Measurements from ENCODE around the gene NUTF2.
A peak's percentile ranks its signal among the peaks of the same experiment; 100 is the strongest.

The NUTF2 gene

DNA sequence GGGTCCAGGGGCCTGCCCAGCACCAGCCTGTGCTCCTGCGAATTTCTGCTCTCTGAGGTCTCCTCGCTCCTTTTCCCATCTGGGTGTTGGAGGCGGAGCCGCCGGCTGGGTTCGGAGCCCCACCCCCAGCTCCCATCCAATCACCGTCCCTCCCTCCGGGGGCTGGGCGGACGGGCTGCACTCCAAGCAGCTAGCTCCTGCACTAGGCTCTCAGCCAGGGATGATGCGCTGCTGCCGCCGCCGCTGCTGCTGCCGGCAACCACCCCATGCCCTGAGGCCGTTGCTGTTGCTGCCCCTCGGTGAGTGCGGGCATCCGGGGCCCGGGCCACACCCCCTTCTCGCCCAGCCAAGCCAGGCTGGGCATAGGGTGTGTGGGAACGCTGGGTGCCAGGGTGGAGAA is 38.0 kb downstream of the NUTF2 start, which contains the start of gene NRN1L:
NRN1L (plus strand) TSS at position 202 of the 400 bp plus-strand sequence; CDS start at position 221, 19 bp downstream.
- Mint-ChIP-seq H3K36me3 (ENCODE audit: low read depth) (peaks cover 10% of the 10 kb centered on the region), H3K27me3 (ENCODE audit: low read depth, poor library complexity) (no peaks in the 10 kb centered on the region), H3K9me3 (no peaks in the 10 kb centered on the region), H3K4me3 (no peak within 1 kb of the TSS), H3K27ac (peak within 1 kb of the TSS; percentile 79), H3K4me1 (peaks cover 16% of the 10 kb centered on the region)
- TF ChIP-seq, protein P1, sequence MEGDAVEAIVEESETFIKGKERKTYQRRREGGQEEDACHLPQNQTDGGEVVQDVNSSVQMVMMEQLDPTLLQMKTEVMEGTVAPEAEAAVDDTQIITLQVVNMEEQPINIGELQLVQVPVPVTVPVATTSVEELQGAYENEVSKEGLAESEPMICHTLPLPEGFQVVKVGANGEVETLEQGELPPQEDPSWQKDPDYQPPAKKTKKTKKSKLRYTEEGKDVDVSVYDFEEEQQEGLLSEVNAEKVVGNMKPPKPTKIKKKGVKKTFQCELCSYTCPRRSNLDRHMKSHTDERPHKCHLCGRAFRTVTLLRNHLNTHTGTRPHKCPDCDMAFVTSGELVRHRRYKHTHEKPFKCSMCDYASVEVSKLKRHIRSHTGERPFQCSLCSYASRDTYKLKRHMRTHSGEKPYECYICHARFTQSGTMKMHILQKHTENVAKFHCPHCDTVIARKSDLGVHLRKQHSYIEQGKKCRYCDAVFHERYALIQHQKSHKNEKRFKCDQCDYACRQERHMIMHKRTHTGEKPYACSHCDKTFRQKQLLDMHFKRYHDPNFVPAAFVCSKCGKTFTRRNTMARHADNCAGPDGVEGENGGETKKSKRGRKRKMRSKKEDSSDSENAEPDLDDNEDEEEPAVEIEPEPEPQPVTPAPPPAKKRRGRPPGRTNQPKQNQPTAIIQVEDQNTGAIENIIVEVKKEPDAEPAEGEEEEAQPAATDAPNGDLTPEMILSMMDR (IDR thresholded peaks at IDR 0.05): no peak
- DNase-seq: peak; percentile 91

DNA sequence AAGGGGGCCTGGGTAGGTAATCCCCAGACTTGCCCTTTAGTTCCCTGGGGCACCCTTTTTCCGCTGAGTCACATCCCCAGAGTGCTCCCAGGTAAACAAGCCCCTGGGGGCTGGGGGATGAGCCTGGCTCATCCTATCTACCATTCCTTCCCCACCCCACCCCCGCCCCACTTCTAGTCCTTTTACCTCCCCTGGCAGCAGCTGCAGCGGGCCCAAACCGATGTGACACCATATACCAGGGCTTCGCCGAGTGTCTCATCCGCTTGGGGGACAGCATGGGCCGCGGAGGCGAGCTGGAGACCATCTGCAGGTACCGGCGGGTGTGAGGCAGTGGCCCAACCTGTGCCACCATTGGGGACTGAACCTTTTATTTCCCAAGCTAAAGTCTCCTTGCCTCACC is 38.8 kb downstream of the NUTF2 start:
- TF ChIP-seq, protein P1 (IDR thresholded peaks at IDR 0.05): no peak
- Mint-ChIP-seq H3K27ac (no peak overlapping the region), H3K27me3 (ENCODE audit: low read depth, poor library complexity) (no peaks in the 10 kb centered on the region), H3K4me3 (no peak overlapping the region), H3K4me1 (peaks cover 18% of the 10 kb centered on the region), H3K36me3 (ENCODE audit: low read depth) (peaks cover 10% of the 10 kb centered on the region), H3K9me3 (no peaks in the 10 kb centered on the region)
- no peak for DNase-seq

DNA sequence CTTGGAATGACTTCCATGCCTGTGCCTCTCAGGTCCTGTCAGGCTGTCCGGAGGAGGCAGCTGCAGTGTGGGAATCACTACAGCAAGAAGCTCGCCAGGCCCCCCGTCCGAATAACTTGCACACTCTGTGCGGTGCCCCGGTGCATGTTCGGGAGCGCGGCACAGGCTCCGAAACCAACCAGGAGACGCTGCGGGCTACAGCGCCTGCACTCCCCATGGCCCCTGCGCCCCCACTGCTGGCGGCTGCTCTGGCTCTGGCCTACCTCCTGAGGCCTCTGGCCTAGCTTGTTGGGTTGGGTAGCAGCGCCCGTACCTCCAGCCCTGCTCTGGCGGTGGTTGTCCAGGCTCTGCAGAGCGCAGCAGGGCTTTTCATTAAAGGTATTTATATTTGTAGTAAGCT is 39.2 kb downstream of the NUTF2 start:
- TF ChIP-seq, protein P1 (IDR thresholded peaks at IDR 0.05): no peak
- Mint-ChIP-seq H3K36me3 (ENCODE audit: low read depth) (peaks cover 10% of the 10 kb centered on the region), H3K27me3 (ENCODE audit: low read depth, poor library complexity) (no peaks in the 10 kb centered on the region), H3K4me3 (no peak overlapping the region), H3K9me3 (no peaks in the 10 kb centered on the region), H3K4me1 (peaks cover 21% of the 10 kb centered on the region), H3K27ac (no peak overlapping the region)
- DNase-seq: no peak

DNA sequence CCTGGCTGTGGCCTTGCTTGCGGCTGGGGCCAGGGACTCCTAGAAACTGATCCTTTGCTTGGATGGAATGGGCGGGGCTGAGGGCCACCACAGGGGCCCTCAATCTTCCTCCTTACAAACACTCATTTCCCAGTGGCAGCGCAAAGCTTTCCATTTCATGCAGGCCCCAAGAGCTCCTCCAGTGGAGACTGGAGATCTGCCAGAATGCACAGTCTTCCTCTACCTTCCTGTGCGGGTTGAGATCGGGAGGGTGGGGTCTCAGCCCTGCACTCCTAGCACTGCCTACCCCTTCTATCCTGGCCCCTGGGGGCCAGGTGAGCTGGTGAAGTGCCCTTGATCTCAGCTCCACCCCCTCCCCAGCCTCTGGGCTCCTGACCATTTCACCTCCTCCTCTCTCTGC is 39.7 kb downstream of the NUTF2 start:
- Mint-ChIP-seq H3K36me3 (ENCODE audit: low read depth) (peaks cover 10% of the 10 kb centered on the region), H3K9me3 (no peaks in the 10 kb centered on the region), H3K4me1 (peaks cover 21% of the 10 kb centered on the region), H3K27ac (no peak overlapping the region), H3K4me3 (no peak overlapping the region), H3K27me3 (ENCODE audit: low read depth, poor library complexity) (no peaks in the 10 kb centered on the region)
- TF ChIP-seq, protein P1 (IDR thresholded peaks at IDR 0.05): no peak
- DNase-seq: no peak

DNA sequence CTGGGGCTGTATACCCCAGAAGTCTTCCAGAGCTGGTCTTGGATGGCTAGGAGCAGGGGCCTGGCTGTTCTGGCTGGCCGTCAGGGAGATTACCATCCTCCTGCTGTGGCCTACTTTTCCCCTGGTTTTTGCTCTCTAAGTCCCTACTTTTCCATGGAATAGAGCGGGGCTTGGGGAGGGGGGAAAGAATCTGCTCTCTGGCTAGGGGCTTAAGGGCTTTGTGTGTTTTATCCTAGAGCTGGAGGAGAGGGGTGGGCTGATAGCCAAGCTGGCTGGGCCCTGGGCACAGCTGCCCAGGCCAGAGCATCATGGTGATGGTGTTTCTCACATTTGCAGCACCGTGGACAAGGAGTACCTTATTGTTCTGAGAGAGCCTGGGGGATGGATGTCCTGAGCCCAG is 41.6 kb downstream of the NUTF2 start:
- peaks cover 31% of the 10 kb centered on the region for H3K4me1 Mint-ChIP-seq
- TF ChIP-seq, protein P1 (IDR thresholded peaks at IDR 0.05): no peak
- no peak overlapping the region for H3K4me3 Mint-ChIP-seq
- DNase-seq: no peak
- no peaks in the 10 kb centered on the region for H3K27me3 Mint-ChIP-seq (ENCODE audit: low read depth, poor library complexity)
- peaks cover 6% of the 10 kb centered on the region for H3K36me3 Mint-ChIP-seq (ENCODE audit: low read depth)
- no peak overlapping the region for H3K27ac Mint-ChIP-seq
- H3K9me3 Mint-ChIP-seq: no peaks in the 10 kb centered on the region

DNA sequence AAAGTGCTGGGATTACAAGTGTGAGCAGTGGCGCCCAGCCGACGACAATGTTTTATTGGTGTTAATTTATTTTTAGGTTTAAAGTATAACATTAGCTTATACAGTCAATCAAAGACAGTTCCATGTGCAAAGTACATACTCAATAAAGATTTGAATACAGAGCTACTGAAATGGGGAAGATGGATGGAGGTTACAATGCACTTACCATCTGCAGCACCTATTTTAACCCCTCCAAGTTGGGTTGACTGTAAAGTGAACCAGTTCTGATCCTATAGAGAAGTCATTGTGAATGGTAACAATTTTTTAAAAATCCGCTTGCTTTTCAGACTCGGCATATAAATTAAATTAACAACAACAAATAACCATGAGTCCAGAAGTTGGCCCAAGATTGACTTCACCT is 45.6 kb downstream of the NUTF2 start:
- Mint-ChIP-seq H3K36me3 (ENCODE audit: low read depth) (no peaks in the 10 kb centered on the region), H3K27ac (peak overlapping the region; percentile 95), H3K4me3 (peak overlapping the region; percentile 88), H3K27me3 (ENCODE audit: low read depth, poor library complexity) (peaks cover 3% of the 10 kb centered on the region), H3K4me1 (peaks cover 36% of the 10 kb centered on the region), H3K9me3 (no peaks in the 10 kb centered on the region)
- TF ChIP-seq, protein P1 (IDR thresholded peaks at IDR 0.05): no peak
- DNase-seq: no peak
